NB4 (cell line): Measurements from ENCODE around the gene ASB10.

Source experiments
- POLR2A ChIP-seq: IDR thresholded peaks from 2 replicates; pipeline ENCODE4 v1.6.1; 2011; ENCODE audit warnings: mild to moderate bottlenecking; ENCODE audit not compliant: insufficient read length; ENCODE audit errors: extremely low read depth
- TF ChIP-seq, protein P1 (sequence below): IDR thresholded peaks from one replicate; pipeline ENCODE4 v1.5.1; 2012; ENCODE audit warnings: low read depth, low read length

DNA sequence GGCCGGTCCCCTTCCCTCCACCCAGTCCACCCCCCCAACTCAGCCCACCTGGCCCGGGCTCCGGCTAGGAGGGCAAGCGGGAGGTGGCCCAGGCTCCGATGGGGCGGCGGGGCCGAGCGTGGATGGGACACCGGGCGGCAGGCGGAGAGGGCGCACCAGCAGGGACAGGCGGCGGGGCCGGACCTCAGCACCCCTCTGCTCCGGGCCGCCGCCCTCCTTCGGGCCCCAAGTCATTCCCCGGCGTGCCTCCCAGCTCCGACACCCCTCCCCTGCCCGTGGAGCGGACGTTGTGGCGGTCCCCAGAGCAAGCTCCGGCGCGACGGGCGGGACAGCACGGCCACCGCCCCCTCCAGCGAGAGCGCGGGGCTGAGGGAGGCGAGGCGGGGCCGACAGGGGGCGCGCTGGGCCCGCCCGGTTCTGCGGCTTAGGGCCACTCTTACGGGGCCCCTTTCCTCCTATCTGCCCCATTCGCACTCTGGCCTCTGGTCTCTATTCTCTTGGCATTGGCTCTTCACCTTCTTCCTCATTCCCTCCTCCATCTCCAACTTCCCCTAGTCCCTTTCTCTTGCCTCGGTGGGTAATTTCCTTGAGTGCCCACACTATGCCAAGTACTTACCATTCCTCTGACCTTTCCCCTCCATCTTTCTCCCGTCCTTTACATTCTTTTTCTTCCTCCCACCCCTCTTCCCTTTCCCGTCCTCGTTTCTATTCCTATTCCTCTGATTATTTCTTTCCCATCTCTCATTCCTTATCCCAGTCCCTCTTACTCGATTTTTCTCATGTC is 18.9 kb downstream of the ASB10 start:
- TF ChIP-seq POLR2A, result no peak
- TF ChIP-seq, protein P1, sequence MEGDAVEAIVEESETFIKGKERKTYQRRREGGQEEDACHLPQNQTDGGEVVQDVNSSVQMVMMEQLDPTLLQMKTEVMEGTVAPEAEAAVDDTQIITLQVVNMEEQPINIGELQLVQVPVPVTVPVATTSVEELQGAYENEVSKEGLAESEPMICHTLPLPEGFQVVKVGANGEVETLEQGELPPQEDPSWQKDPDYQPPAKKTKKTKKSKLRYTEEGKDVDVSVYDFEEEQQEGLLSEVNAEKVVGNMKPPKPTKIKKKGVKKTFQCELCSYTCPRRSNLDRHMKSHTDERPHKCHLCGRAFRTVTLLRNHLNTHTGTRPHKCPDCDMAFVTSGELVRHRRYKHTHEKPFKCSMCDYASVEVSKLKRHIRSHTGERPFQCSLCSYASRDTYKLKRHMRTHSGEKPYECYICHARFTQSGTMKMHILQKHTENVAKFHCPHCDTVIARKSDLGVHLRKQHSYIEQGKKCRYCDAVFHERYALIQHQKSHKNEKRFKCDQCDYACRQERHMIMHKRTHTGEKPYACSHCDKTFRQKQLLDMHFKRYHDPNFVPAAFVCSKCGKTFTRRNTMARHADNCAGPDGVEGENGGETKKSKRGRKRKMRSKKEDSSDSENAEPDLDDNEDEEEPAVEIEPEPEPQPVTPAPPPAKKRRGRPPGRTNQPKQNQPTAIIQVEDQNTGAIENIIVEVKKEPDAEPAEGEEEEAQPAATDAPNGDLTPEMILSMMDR, result peak; percentile 66
